Prostate gland (tissue), 2 donors: ENCODE measurements around the gene VWA3A. TPM values are rescaled to one million over a fixed set of nuclear protein-coding genes. Genes with fewer than 3 reads are reported as not detected.
A peak's percentile ranks its signal among the peaks of the same experiment; 100 is the strongest.
"Not testable (repeated sequence)": the region's sequence is repeated elsewhere in the genome, so short reads cannot be mapped to it uniquely, and the experiment has no call there.

Experiments
- DNase-seq: peaks from one replicate; pipeline ENCODE4 v3.0.0-alpha.2; 2019; ENCODE audit warnings: low spot score
- H3K27ac ChIP-seq, 2 donors: fragments of 200-600 bp; sonication (generic); 2 replicates each; pipeline ENCODE4 v1.5.1; 2017 to 2019
- H3K27me3 ChIP-seq: fragments of 200-600 bp; sonication (generic); replicated peaks from 2 replicates; pipeline ENCODE4 v1.5.1; 2019; ENCODE audit not compliant: insufficient read depth
- H3K36me3 ChIP-seq, 2 donors: fragments of 200-600 bp; sonication (generic); 1 replicate in 1 of 2; 2 replicates in 1 of 2; pipeline versions ENCODE4 v1.5.1 to v1.8.1; 2017 to 2019
- H3K4me1 ChIP-seq: fragments of 200-600 bp; sonication (generic); replicated peaks from 2 replicates; pipeline ENCODE4 v1.5.1; 2019
- H3K4me3 ChIP-seq, 2 donors: fragments of 200-600 bp; sonication (generic); 2 replicates each; pipeline ENCODE4 v1.5.1; 2017 to 2019
- H3K9me3 ChIP-seq: fragments of 200-600 bp; sonication (generic); 2 replicates; pipeline ENCODE4 v1.5.1; 2017
- CTCF ChIP-seq, 4 experiments: fragments of 200-600 bp in 2 of 4; fragments of 450-650 bp in 2 of 4; sonication (generic) in 2 of 4; IDR thresholded peaks; 1 replicate in 3 of 4; 2 replicates in 1 of 4; pipeline ENCODE4 v1.5.1; 2016 to 2019; ENCODE audit warnings: antibody characterized with exemption in 4 of 4, mild to moderate bottlenecking in 2 of 4, moderate library complexity in 2 of 4
- POLR2A ChIP-seq: fragments of 450-650 bp; IDR thresholded peaks from one replicate; pipeline ENCODE4 v1.6.1; 2016; ENCODE audit warnings: antibody characterized with exemption, mild to moderate bottlenecking
- POLR2AphosphoS5 ChIP-seq: sonication (generic); formaldehyde crosslinking; IDR thresholded peaks from one replicate; pipeline ENCODE4 v1.6.1; 2017; ENCODE audit warnings: antibody characterized with exemption
- WGBS: methylation state at CpG from one replicate; pipeline ENCODE4 v1.1.5; 2018; 5-methylcytosine and 5-hydroxymethylcytosine counted together
- intact Hi-C: fragments of 100-400 bp; cut with DNase I; formaldehyde crosslinking; loops from one replicate; pipeline ENCODE4 v1.14.2; 2022
- total RNA-seq, 2 donors: library from RNA; depleted of rRNA; stranded (reverse); fragments of >200 nt; gene quantifications; one replicate each; pipeline ENCODE4 v1.1.0, GENCODE V29; 2016

VWA3A gene
- total RNA-seq, 2 donors from 2014 or later: 0.41 to 2.5 TPM

- H3K9me3 ChIP-seq: no peaks in the 10 kb centered on the region
- peaks cover 12% of the 10 kb centered on the region for H3K4me1 ChIP-seq
- intact Hi-C loops: loop anchor here (5.0 to 10.0 kb wide), 3 partner anchors 179 to 678 kb away; partner anchors contain the start of gene CDR2
- peak overlapping the region in 1 of 2 donors; percentile 98 for H3K27ac ChIP-seq
- H3K27me3 ChIP-seq: no peaks in the 10 kb centered on the region
- 91% methylated on average over 2 of the region's 2 CpGs for WGBS
- no peak for DNase-seq
- H3K4me3 ChIP-seq: no peak overlapping the region
- TF ChIP-seq POLR2A (no peak), CTCF (IDR thresholded peaks at IDR 0.05) (no peak), POLR2AphosphoS5 (no peak)
- no peaks in the 10 kb centered on the region for H3K36me3 ChIP-seq
Observed at GRCh38 chr16:22193063-22193411, 100.7 kb downstream of the VWA3A start.

GRCh38 chr16:22194707-22195444, 102.5 kb downstream of the VWA3A start:
- Histone ChIP-seq H3K4me1 (peaks cover 7% of the 10 kb centered on the region), H3K4me3 (no peak overlapping the region), H3K27ac (peak overlapping the region in 1 of 2 donors; percentile 81), H3K9me3 (no peaks in the 10 kb centered on the region), H3K36me3 (no peaks in the 10 kb centered on the region), H3K27me3 (no peaks in the 10 kb centered on the region)
- TF ChIP-seq POLR2AphosphoS5 (no peak), CTCF (IDR thresholded peaks at IDR 0.05) (no peak), POLR2A (no peak)
- 81% methylated on average over 9 of the region's 9 CpGs for WGBS
- no peak for DNase-seq
- intact Hi-C loops: loop anchor here (2.0 to 10.0 kb wide), 4 partner anchors 102 to 680 kb away; partner anchors contain the start of genes CDR2 and POLR3E

GRCh38 chr16:22195445-22195694, 103.0 kb downstream of the VWA3A start:
- H3K36me3 ChIP-seq: no peaks in the 10 kb centered on the region
- TF ChIP-seq POLR2AphosphoS5 (no peak), CTCF (IDR thresholded peaks at IDR 0.05) (no peak), POLR2A (no peak)
- no peaks in the 10 kb centered on the region for H3K9me3 ChIP-seq
- intact Hi-C loops: loop anchor here (2.0 to 10.0 kb wide), 3 partner anchors 101 to 681 kb away; partner anchors contain the start of gene POLR3E
- peaks cover 7% of the 10 kb centered on the region for H3K4me1 ChIP-seq
- DNase-seq: no peak
- peak overlapping the region in 1 of 2 donors; percentile 39 for H3K4me3 ChIP-seq
- no peaks in the 10 kb centered on the region for H3K27me3 ChIP-seq
- H3K27ac ChIP-seq: peak overlapping the region; percentile 77 to 81

GRCh38 chr16:22195695-22196558, 103.6 kb downstream of the VWA3A start:
- H3K4me1 ChIP-seq: peaks cover 7% of the 10 kb centered on the region
- TF ChIP-seq POLR2A (peak; percentile 20), POLR2AphosphoS5 (peak; percentile 96), CTCF (IDR thresholded peaks at IDR 0.05) (peak; percentile 88 to 96 (median 92))
- WGBS: 2% methylated on average over 39 of the region's 39 CpGs
- H3K36me3 ChIP-seq: no peaks in the 10 kb centered on the region
- peak overlapping the region; percentile 77 to 81 for H3K27ac ChIP-seq
- peak; percentile 92 for DNase-seq
- no peaks in the 10 kb centered on the region for H3K9me3 ChIP-seq
- intact Hi-C loops: loop anchor here (2.0 to 10.0 kb wide), 3 partner anchors 101 to 681 kb away; partner anchors contain the start of gene POLR3E
- H3K27me3 ChIP-seq: no peaks in the 10 kb centered on the region
- peak overlapping the region; percentile 32 to 39 for H3K4me3 ChIP-seq

- H3K4me3 ChIP-seq: peak overlapping the region in 1 of 2 donors; percentile 32
- not testable (repeated sequence) for H3K27ac ChIP-seq, H3K4me1 ChIP-seq, H3K36me3 ChIP-seq, H3K9me3 ChIP-seq, DNase-seq, H3K27me3 ChIP-seq
- intact Hi-C loops: loop anchor here (10.0 kb wide), 2 partner anchors 478 to 682 kb away; no protein-coding TSS in a partner anchor
- 43% methylated on average over 20 of the region's 20 CpGs for WGBS
Observed at GRCh38 chr16:22196559-22197168, 104.3 kb downstream of the VWA3A start.
